Subcutaneous abdominal adipose tissue (tissue), 5 donors: Measurements from ENCODE around the gene SVOP.

Experiments
- H3K27ac ChIP-seq: one replicate; pipeline ENCODE4 v1.7.0; 2013; ENCODE audit warnings: low read depth, mild to moderate bottlenecking, inconsistent platforms, low read length, moderate library complexity
- H3K27me3 ChIP-seq, 5 donors: one replicate each; pipeline ENCODE4 v1.7.0; 2013; ENCODE audit warnings: low read length in 5 of 5, inconsistent platforms in 1 of 5; ENCODE audit not compliant: control insufficient read depth in 5 of 5, insufficient read depth in 4 of 5
- H3K36me3 ChIP-seq, 5 donors: one replicate each; pipeline ENCODE4 v1.7.0; 2013; ENCODE audit warnings: low read length in 5 of 5; ENCODE audit not compliant: control insufficient read depth in 5 of 5, insufficient read depth in 5 of 5
- H3K4me1 ChIP-seq, 5 donors: one replicate each; pipeline ENCODE4 v1.7.0; 2013; ENCODE audit warnings: low read length in 5 of 5, mild to moderate bottlenecking in 3 of 5, moderate library complexity in 1 of 5; ENCODE audit not compliant: control insufficient read depth in 5 of 5, insufficient read depth in 5 of 5
- H3K4me3 ChIP-seq, 5 donors: one replicate each; pipeline ENCODE4 v1.7.0; 2013; ENCODE audit warnings: low read length in 5 of 5, low read depth in 1 of 5
- H3K9ac ChIP-seq, 5 donors: one replicate each; pipeline ENCODE4 v1.7.0; 2013; ENCODE audit warnings: low read length in 5 of 5, mild to moderate bottlenecking in 4 of 5, moderate library complexity in 3 of 5
- H3K9me3 ChIP-seq, 5 donors: one replicate each; pipeline ENCODE4 v1.7.0; 2013; ENCODE audit warnings: low read length in 5 of 5; ENCODE audit not compliant: control insufficient read depth in 5 of 5
- donor health status: healthy.
- donor health status: healthy.
- donor health status: healthy.
- donor health status: healthy.
- donor health status: healthy.

SVOP gene

DNA sequence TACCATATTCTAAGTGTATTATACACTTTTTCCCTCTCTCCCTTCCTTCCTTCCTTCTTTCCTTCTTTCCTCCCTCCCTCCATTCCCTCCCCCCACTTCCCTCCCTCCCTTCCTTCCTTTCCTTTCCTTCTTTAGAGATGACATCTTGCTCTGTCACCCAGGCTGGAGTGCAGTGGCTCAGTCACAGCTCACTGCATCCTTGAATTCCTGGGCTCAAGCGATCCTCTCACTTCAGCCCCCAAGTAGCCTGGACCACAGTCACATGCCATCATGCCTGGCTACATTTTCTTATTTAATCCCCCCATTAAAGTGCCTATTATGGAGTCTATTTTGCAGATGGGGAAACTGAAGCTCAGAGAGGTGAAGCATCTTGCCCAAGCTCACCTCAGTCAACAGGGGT is 55.0 kb downstream of the SVOP start:
- Histone ChIP-seq H3K9ac (no peak overlapping the region), H3K4me1 (peaks cover 0 to 11% (median 3%) of the 10 kb centered on the region in 5 donors), H3K27me3 (peaks cover 0 to 3% (median 0%) of the 10 kb centered on the region in 5 donors), H3K4me3 (no peak overlapping the region), H3K9me3 (no peaks in the 10 kb centered on the region), H3K27ac (no peak overlapping the region), H3K36me3 (no peaks in the 10 kb centered on the region)

GRCh38 chr12:108964371-108965352 is 56.2 kb downstream of the SVOP start:
- H3K9ac ChIP-seq, result no peak overlapping the region
- no peaks in the 10 kb centered on the region for H3K27me3 ChIP-seq
- H3K9me3 ChIP-seq, result no peaks in the 10 kb centered on the region
- H3K27ac ChIP-seq, result no peak overlapping the region
- no peak overlapping the region for H3K4me3 ChIP-seq
- H3K4me1 ChIP-seq, result peaks cover 0 to 11% (median 3%) of the 10 kb centered on the region in 5 donors
- H3K36me3 ChIP-seq, result no peaks in the 10 kb centered on the region

DNA sequence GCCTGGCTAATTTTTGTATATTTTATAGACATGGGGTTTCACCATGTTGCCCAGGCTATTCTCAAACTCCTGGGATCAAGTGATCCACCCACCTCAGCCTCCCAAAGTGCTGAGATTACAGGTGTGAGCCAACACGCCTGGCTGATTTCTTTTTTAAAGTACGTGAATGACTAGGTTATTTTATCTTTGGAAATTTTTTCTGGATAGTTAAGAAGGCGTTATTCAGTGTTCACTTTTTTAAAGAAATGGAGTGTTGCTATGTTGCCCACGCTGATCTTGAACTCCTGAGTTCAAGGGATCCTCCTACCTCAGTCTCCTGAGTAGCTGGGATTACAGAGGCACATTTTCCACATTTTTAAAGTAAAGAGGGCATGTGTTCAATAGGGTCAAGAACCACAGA is 58.6 kb downstream of the SVOP start:
- Histone ChIP-seq H3K9ac (no peak overlapping the region), H3K4me3 (no peak overlapping the region), H3K27ac (no peak overlapping the region), H3K27me3 (no peaks in the 10 kb centered on the region), H3K36me3 (no peaks in the 10 kb centered on the region), H3K4me1 (peaks cover 0 to 11% (median 3%) of the 10 kb centered on the region in 5 donors), H3K9me3 (no peaks in the 10 kb centered on the region)

- H3K4me1 ChIP-seq, result no peaks in the 10 kb centered on the region
- no peak overlapping the region for H3K9ac ChIP-seq
- H3K27me3 ChIP-seq, result peaks cover 0 to 3% (median 0%) of the 10 kb centered on the region in 5 donors
- no peaks in the 10 kb centered on the region for H3K36me3 ChIP-seq
- no peak overlapping the region for H3K4me3 ChIP-seq
- H3K9me3 ChIP-seq, result no peaks in the 10 kb centered on the region
- no peak overlapping the region for H3K27ac ChIP-seq
Measured at GRCh38 chr12:108959748-108960655, 60.9 kb downstream of the SVOP start.

GRCh38 chr12:108955225-108955835 is 65.5 kb downstream of the SVOP start:
- H3K4me1 ChIP-seq, result peaks cover 0 to 8% (median 5%) of the 10 kb centered on the region in 5 donors
- no peak overlapping the region for H3K27ac ChIP-seq
- H3K4me3 ChIP-seq, result no peak overlapping the region
- no peak overlapping the region for H3K9ac ChIP-seq
- peaks cover 0 to 4% (median 0%) of the 10 kb centered on the region in 5 donors for H3K27me3 ChIP-seq
- H3K9me3 ChIP-seq, result no peaks in the 10 kb centered on the region
- no peaks in the 10 kb centered on the region for H3K36me3 ChIP-seq

- Histone ChIP-seq H3K4me1 (peaks cover 0 to 14% (median 8%) of the 10 kb centered on the region in 5 donors), H3K27me3 (peaks cover 0 to 4% (median 0%) of the 10 kb centered on the region in 5 donors), H3K27ac (no peak overlapping the region), H3K9ac (peak overlapping the region in 1 of 5 donors; percentile 8), H3K4me3 (peak overlapping the region; percentile 26 to 67 (median 47)), H3K36me3 (no peaks in the 10 kb centered on the region), H3K9me3 (peaks cover 0 to 10% (median 8%) of the 10 kb centered on the region in 5 donors)
Measured at GRCh38 chr12:108950991-108951739, 69.7 kb downstream of the SVOP start.

DNA sequence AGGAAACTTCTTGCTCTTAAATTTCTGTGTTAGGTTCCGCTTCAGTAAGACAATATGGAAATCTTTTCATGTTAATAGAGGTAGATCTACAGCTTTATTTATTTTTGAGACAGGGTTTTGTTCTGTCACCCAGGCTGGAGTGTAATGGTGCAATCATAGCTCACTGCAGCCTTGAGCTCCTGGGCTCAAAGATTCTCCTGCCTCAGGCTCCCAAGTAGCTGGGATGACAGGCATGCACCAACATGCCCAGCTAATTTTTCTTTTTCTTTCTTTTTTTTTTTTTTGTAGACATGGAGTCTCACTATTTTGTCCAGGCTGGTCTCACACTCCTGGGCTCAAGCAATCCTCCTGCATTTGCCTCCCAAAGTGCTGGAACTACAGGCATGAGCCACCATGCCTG is 70.9 kb downstream of the SVOP start:
- H3K27ac ChIP-seq, result no peak overlapping the region
- peaks cover 0 to 10% (median 8%) of the 10 kb centered on the region in 5 donors for H3K9me3 ChIP-seq
- peaks cover 0 to 4% (median 0%) of the 10 kb centered on the region in 5 donors for H3K27me3 ChIP-seq
- no peak overlapping the region for H3K9ac ChIP-seq
- no peak overlapping the region for H3K4me3 ChIP-seq
- peaks cover 0 to 14% (median 8%) of the 10 kb centered on the region in 5 donors for H3K4me1 ChIP-seq
- no peaks in the 10 kb centered on the region for H3K36me3 ChIP-seq

- no peak overlapping the region for H3K4me3 ChIP-seq
- peaks cover 0 to 14% (median 8%) of the 10 kb centered on the region in 5 donors for H3K4me1 ChIP-seq
- H3K9ac ChIP-seq, result no peak overlapping the region
- no peak overlapping the region for H3K27ac ChIP-seq
- no peaks in the 10 kb centered on the region for H3K36me3 ChIP-seq
- H3K27me3 ChIP-seq, result no peaks in the 10 kb centered on the region
- peaks cover 0 to 10% (median 8%) of the 10 kb centered on the region in 5 donors for H3K9me3 ChIP-seq
Measured at GRCh38 chr12:108948367-108948766, 72.5 kb downstream of the SVOP start.

GRCh38 chr12:108947097-108947496 is 73.8 kb downstream of the SVOP start:
- peaks cover 0 to 14% (median 8%) of the 10 kb centered on the region in 5 donors for H3K4me1 ChIP-seq

More at GRCh38 chr12:108947097-108947496, 73.8 kb downstream of the SVOP start:
- H3K36me3 ChIP-seq, result no peaks in the 10 kb centered on the region
- no peaks in the 10 kb centered on the region for H3K27me3 ChIP-seq
- H3K4me3 ChIP-seq, result no peak overlapping the region
- H3K9me3 ChIP-seq, result peaks cover 0 to 10% (median 8%) of the 10 kb centered on the region in 5 donors
- H3K27ac ChIP-seq, result no peak overlapping the region
- no peak overlapping the region for H3K9ac ChIP-seq
